ENCODE data around the gene PFDN6.

The PFDN6 gene

DNA sequence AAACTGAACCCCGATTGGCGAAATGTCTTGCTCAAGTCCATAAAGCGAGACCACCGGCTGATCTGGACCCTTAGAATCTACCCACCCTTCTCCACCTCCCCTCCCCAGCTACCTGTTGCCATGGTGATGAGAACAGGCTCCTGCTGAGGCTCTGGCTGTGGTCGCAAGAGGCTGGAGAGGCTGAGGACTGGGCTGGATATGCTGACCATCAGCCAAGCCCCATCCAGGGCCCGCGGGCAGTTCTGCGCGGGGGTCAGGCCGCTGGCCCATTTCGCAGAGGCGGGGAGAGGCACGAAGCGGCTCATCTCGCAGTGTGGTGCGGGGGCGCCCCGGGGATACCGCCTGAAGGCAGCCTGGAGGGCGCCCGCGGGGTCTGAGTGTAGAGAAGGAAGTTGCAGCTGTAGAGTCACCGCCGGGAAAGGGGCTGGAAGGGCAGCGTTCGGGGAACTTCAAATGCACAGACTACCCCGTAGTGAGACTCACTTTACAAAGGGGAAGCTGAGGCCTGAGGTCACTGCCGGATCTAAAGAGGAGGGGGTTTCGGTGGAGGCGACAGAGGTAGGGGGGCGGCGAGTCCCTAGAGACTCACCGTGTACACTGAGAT is 23.8 kb downstream of the PFDN6 start:
- TF ChIP-seq CTCF (IDR thresholded peaks at IDR 0.05; ENCODE audit: low read depth, low read length): no peak
- no peak for DNase-seq (ENCODE audit: extremely low read depth, low read depth)

- DNase-seq (ENCODE audit: extremely low read depth, low read depth): no peak
Observed at GRCh38 chr6:33313709-33314514, 24.5 kb downstream of the PFDN6 start, which contains the start of gene TAPBP. TSS of gene TAPBP (minus strand) at chr6:33314078. CDS start at chr6:33314041, 37 bp downstream.

GRCh38 chr6:33314515-33314942 is 25.1 kb downstream of the PFDN6 start:
- DNase-seq (ENCODE audit: extremely low read depth, low read depth): no peak
- no peak for TF ChIP-seq CTCF (IDR thresholded peaks at IDR 0.05; ENCODE audit: low read depth, low read length)

More at GRCh38 chr6:33313709-33314514, 24.5 kb downstream of the PFDN6 start, which contains the start of gene TAPBP:
- TF ChIP-seq CTCF (IDR thresholded peaks at IDR 0.05; ENCODE audit: low read depth, low read length): no peak

DNA sequence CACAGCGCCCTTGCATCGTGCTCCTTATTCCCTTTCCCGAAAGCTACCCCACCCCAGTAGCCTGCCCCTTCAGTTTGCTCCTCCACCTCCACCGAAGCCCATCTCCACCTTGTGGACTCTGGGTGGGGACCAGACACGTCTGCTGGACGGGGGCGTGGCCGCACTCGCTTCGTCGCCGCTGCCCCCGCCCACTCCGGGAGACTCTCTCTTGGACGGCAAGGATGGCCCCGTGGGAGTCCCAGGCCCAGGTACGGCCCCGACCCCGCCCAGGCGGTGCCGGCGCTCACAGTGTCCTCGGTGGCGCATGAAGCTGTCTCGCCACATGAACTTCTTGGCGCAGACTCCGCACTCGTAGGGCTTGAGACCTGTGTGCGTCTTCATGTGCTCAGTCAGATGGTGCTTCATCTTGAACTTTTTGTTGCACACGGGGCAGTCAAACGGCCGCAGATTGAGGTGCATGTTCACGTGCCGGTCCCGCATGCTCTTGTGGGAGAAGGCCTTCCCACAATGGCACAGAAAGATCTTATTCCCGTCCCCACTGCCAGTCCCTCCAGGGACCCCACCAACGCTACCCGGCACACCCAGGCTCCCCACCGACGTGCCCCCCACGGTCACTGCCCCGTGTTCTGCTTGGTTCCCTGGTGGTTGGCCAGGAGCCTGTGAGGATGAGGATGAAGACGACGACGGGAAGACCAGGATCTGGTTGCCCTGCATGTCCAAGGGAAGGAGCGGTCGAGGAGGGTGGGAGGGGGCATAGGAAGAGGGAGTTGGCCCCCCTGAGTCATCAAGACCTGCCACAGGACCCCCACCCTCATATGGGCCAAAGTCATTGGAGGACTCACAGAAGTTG is 25.8 kb downstream of the PFDN6 start:
- DNase-seq (ENCODE audit: extremely low read depth, low read depth): no peak
- no peak for TF ChIP-seq CTCF (IDR thresholded peaks at IDR 0.05; ENCODE audit: low read depth, low read length)

GRCh38 chr6:33315793-33316602 is 26.6 kb downstream of the PFDN6 start:
- DNase-seq (ENCODE audit: extremely low read depth, low read depth): no peak
- no peak for TF ChIP-seq CTCF (IDR thresholded peaks at IDR 0.05; ENCODE audit: low read depth, low read length)

GRCh38 chr6:33316603-33317418 is 27.4 kb downstream of the PFDN6 start:
- DNase-seq (ENCODE audit: extremely low read depth, low read depth): no peak
- no peak for TF ChIP-seq CTCF (IDR thresholded peaks at IDR 0.05; ENCODE audit: low read depth, low read length)

All from AG09319 (cell line).